Keratinocyte (primary cell): ENCODE results near the gene AP3B1. TPM values are rescaled to one million over a fixed set of nuclear protein-coding genes. Genes with fewer than 3 reads are reported as not detected.

Experiments used
- DNase-seq: peaks from one replicate; pipeline ENCODE4 v3.0.0-alpha.2; 2011; ENCODE audit warnings: low read depth, missing footprints, low spot score
- FAIRE-seq: peaks from 2 replicates; lab custom pipeline; 2011; peaks lifted over from hg19 to GRCh38; lab: Jason Lieb, UNC
- H2AFZ ChIP-seq: 2 replicates; pipeline ENCODE4 v1.6.0; 2012; ENCODE audit warnings: low read length, control low read depth, inconsistent platforms; ENCODE audit not compliant: control insufficient read depth
- H3K27ac ChIP-seq: 2 replicates; pipeline ENCODE4 v1.5.1; 2011; ENCODE audit warnings: low read length; ENCODE audit not compliant: control insufficient read depth, insufficient read depth
- H3K27me3 ChIP-seq: 3 replicates; pipeline ENCODE4 v1.6.0; 2011; ENCODE audit warnings: low read length; ENCODE audit not compliant: control insufficient read depth, insufficient read depth; ENCODE audit errors: extremely low read depth
- H3K36me3 ChIP-seq, 2 experiments: 2 replicates in 1 of 2; 3 replicates in 1 of 2; pipeline ENCODE4 v1.5.1; 2011; ENCODE audit warnings: low read length in 2 of 2, mild to moderate bottlenecking in 1 of 2; ENCODE audit not compliant: control insufficient read depth in 2 of 2, insufficient read depth in 2 of 2; ENCODE audit errors: extremely low read depth in 1 of 2
- H3K4me1 ChIP-seq: 3 replicates; pipeline ENCODE4 v1.5.1; 2011; ENCODE audit warnings: low read length; ENCODE audit not compliant: control insufficient read depth, insufficient read depth; ENCODE audit errors: extremely low read depth
- H3K4me2 ChIP-seq: 3 replicates; pipeline ENCODE4 v1.6.0; 2011; ENCODE audit warnings: low read depth, low read length; ENCODE audit not compliant: control insufficient read depth, insufficient read depth; ENCODE audit errors: extremely low read depth
- H3K4me3 ChIP-seq, 3 experiments: fragments of 200-600 bp in 1 of 3; sonication (generic) in 1 of 3; 2 replicates in 2 of 3; 3 replicates in 1 of 3; pipeline ENCODE4 v1.5.1; 2011 to 2016; ENCODE audit warnings: low read length in 3 of 3, mild to moderate bottlenecking in 3 of 3, control low read depth in 2 of 3, inconsistent platforms in 1 of 3, low read depth in 1 of 3, mixed read lengths in 1 of 3, mixed run types in 1 of 3, moderate library complexity in 1 of 3; ENCODE audit not compliant: control insufficient read depth in 2 of 3, insufficient read depth in 2 of 3; ENCODE audit errors: extremely low read depth in 1 of 3
- H3K79me2 ChIP-seq: 2 replicates; pipeline ENCODE4 v1.6.0; 2012; ENCODE audit warnings: low read length; ENCODE audit not compliant: control insufficient read depth, insufficient read depth
- H3K9ac ChIP-seq: 3 replicates; pipeline ENCODE4 v1.6.0; 2011; ENCODE audit warnings: low read length; ENCODE audit not compliant: control insufficient read depth, insufficient read depth; ENCODE audit errors: extremely low read depth
- H3K9me1 ChIP-seq: 3 replicates; pipeline ENCODE4 v1.6.0; 2011; ENCODE audit warnings: low read length; ENCODE audit not compliant: control insufficient read depth, insufficient read depth; ENCODE audit errors: extremely low read depth
- H3K9me3 ChIP-seq: 2 replicates; pipeline ENCODE4 v1.5.1; 2012; ENCODE audit warnings: low read depth, low read length; ENCODE audit not compliant: control insufficient read depth
- H4K20me1 ChIP-seq: 3 replicates; pipeline ENCODE4 v1.6.0; 2011; ENCODE audit warnings: low read length; ENCODE audit not compliant: control insufficient read depth, insufficient read depth; ENCODE audit errors: extremely low read depth
- CTCF ChIP-seq, 3 experiments: IDR thresholded peaks in 1 of 3; conservative IDR thresholded peaks in 1 of 3; optimal IDR thresholded peaks in 1 of 3; 2 replicates in 2 of 3; 3 replicates in 1 of 3; pipeline versions ENCODE3 to v1.5.1; 2011; ENCODE audit warnings: low read length in 3 of 3, mild to moderate bottlenecking in 3 of 3, moderate library complexity in 2 of 3, control low read depth in 1 of 3, inconsistent platforms in 1 of 3; ENCODE audit not compliant: insufficient read depth in 2 of 3; ENCODE audit errors: extremely low read depth in 1 of 3
- EZH2 ChIP-seq: IDR thresholded peaks from one replicate; pipeline ENCODE4 v1.6.1; 2012; ENCODE audit warnings: inconsistent platforms, mild to moderate bottlenecking, low read length, moderate library complexity
- dilution Hi-C: fragments of 300-500 bp; cut with MboI; formaldehyde crosslinking; loops from one replicate; pipeline ENCODE4 v1.7.0; 2020; ENCODE audit warnings: low sequenced_read_pairs; ENCODE audit not compliant: extremely low pct_ligation_motif_present
- polyA plus RNA-seq, 5 experiments: library from polyadenylated mRNA; depleted of rRNA in 3 of 5; stranded (reverse) in 3 of 5; stranded (forward) in 1 of 5; unstranded in 1 of 5; fragments of >200 nt; gene quantifications; 1 replicate in 1 of 5; 2 replicates in 3 of 5; 3 replicates in 1 of 5; pipeline versions ENCODE4 v1.2.1 to v1.2.3, GENCODE V29; 2011 to 2012; ENCODE audit warnings: missing spikeins in 2 of 5, low read depth in 1 of 5, low replicate concordance in 1 of 5

The AP3B1 gene
- polyA plus RNA-seq, 1 donor (not counting 4 experiments of a cell fraction or from before 2014, with no cell fraction given): 65.1 TPM

- DNase-seq (no peak), FAIRE-seq (no peak)
- dilution Hi-C loops: no loop called here
- peaks cover 1 to 6% of the 10 kb centered on the region in 2 experiments for H3K36me3 ChIP-seq
- H3K4me1 ChIP-seq: no peaks in the 10 kb centered on the region
- no peak overlapping the region for H2AFZ ChIP-seq
- H3K79me2 ChIP-seq: no peaks in the 10 kb centered on the region
- H3K9me3 ChIP-seq: no peaks in the 10 kb centered on the region
- no peak for TF ChIP-seq EZH2
- no peak for TF ChIP-seq CTCF (optimal IDR thresholded peaks at IDR 0.05 in 1 of 3, IDR thresholded peaks at IDR 0.05 in 1 of 3, conservative IDR thresholded peaks at IDR 0.05 in 1 of 3; ENCODE audit: extremely low read depth in 1 of 3, insufficient read depth in 2 of 3, low read length in 3 of 3)
- no peak overlapping the region for H3K4me2 ChIP-seq
- H3K9ac ChIP-seq: no peak overlapping the region
- H3K4me3 ChIP-seq: no peak overlapping the region
- H3K27me3 ChIP-seq: no peaks in the 10 kb centered on the region
- no peaks in the 10 kb centered on the region for H4K20me1 ChIP-seq
- H3K9me1 ChIP-seq: no peaks in the 10 kb centered on the region
- no peak overlapping the region for H3K27ac ChIP-seq
Measured at GRCh38 chr5:78221467-78221866, 73.0 kb downstream of the AP3B1 start.

- Histone ChIP-seq H3K27ac (no peak overlapping the region), H3K36me3 (peaks cover 0 to 3% of the 10 kb centered on the region in 2 experiments), H3K9ac (no peak overlapping the region), H3K9me1 (no peaks in the 10 kb centered on the region), H3K27me3 (no peaks in the 10 kb centered on the region), H3K4me3 (no peak overlapping the region), H3K4me1 (no peaks in the 10 kb centered on the region), H3K79me2 (no peaks in the 10 kb centered on the region), H2AFZ (no peak overlapping the region), H4K20me1 (no peaks in the 10 kb centered on the region), H3K4me2 (no peak overlapping the region), H3K9me3 (no peaks in the 10 kb centered on the region)
- no peak for TF ChIP-seq EZH2
- no peak for TF ChIP-seq CTCF (optimal IDR thresholded peaks at IDR 0.05 in 1 of 3, IDR thresholded peaks at IDR 0.05 in 1 of 3, conservative IDR thresholded peaks at IDR 0.05 in 1 of 3; ENCODE audit: extremely low read depth in 1 of 3, insufficient read depth in 2 of 3, low read length in 3 of 3)
- DNase-seq: no peak
- FAIRE-seq: no peak
- dilution Hi-C loops: no loop called here
Measured at GRCh38 chr5:78215972-78216371, 78.5 kb downstream of the AP3B1 start.
